Stimulated activated CD8-positive, alpha-beta memory T cell treated with anti-CD3 and anti-CD28 coated beads, Interleukin-15, amount 100 ng/mL, for 24 hours (primary cell): ENCODE results near the gene CCDC80.

Experiments used
- DNase-seq: peaks from one replicate; pipeline ENCODE4 v3.0.0-alpha.2; 2020; ENCODE audit warnings: low read depth

CCDC80 gene

DNA sequence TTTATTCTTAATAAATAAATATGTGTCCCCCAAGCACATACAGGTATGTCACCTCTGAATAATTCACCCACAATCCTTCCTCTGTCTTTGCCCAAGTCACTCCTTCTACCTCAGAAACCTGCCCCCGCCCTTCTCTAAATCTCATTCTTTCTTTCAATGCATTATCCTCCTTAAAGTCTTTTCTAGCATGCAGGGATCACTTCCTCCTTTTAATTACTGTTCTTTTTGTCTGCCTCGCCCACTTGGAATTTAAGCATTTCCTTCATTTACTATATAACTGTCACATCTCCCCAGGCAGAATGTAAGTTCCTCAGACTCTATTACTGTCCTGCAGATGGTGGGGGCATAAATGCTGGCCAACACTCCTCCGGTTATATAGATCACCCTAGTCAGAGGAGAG lies 7.8 kb downstream of the CCDC80 start:
- no peak for DNase-seq

DNA sequence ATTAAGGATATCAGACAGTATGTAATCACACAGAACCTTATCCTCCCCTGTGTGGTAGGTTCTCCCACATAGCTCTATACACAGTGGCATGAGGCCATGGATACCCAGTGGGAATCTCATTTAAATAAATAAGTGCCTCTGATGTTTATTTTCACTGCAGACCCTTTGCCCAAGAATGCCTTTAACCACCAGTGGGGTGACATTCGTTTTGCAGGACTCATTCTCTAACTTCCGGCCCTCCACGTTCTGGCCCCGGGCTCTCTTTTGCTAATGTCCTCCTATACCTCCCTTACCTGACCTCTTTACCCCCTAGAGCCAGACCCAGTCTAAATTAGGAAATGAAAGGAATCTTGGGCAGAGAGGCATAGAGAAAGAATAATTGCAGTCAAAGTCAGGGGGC lies 8.3 kb downstream of the CCDC80 start:
- no peak for DNase-seq

DNA sequence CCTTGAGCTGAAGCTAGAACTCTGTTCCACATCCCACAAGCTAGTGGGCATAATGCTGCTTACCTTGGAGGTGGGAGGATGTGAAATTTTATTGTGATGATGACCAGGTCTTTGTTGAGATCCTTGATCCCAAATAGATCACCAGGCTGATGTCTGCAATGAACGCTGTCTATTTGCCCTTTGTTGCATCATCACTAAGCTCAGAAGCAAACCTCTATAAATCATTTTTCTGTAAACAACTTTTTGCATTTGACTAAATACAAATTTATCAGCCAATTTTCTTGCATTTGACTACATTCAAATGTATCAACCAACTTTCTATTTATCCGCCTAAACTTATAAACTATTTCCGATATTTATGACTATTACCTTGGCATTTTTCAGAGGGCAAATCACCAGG lies 9.7 kb downstream of the CCDC80 start:
- DNase-seq: no peak

DNA sequence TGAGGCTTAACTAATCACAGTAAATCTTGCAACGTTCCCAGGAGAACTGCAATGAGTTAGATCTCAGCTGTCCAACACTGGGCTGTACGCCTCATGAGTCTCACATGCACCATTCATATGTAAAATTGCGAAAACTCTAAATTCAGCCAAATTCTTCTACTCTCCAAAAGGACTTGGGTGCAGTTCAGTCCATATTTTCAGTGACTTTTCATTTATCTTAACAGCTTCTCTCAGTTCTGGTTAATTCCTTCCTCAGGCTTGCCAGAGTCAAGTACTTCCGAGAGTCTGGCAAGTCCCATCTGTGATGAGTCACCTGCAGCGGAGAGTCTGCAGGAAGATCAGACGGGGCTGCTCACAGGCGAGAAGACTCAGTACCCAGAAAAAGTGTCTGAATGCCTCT lies 11.5 kb downstream of the CCDC80 start:
- no peak for DNase-seq

DNA sequence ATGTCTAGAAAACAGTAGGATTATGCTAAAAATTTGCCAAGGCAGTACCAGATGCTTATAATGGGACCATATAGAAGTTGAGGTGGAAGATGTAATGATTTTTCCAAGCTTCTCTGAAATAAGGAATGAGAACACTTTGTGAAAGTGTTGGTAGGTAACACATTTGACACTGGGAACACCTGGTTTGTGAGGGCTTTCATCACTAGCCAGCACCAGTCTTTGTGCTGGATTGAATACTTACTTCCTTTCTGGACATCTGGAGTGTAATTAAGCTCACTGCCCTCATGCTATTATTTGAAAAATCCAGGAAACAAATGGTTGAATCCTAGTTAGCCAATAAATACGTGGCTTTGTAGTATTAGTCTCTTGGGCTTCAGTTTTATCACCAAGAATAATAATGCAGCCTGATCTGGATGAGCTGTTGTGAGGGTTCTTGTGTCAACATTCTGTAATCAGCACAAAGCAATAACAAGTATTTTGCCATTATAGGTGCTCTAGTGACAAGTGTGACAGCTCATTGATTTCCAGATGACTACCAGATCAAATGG lies 12.9 kb downstream of the CCDC80 start:
- no peak for DNase-seq

DNA sequence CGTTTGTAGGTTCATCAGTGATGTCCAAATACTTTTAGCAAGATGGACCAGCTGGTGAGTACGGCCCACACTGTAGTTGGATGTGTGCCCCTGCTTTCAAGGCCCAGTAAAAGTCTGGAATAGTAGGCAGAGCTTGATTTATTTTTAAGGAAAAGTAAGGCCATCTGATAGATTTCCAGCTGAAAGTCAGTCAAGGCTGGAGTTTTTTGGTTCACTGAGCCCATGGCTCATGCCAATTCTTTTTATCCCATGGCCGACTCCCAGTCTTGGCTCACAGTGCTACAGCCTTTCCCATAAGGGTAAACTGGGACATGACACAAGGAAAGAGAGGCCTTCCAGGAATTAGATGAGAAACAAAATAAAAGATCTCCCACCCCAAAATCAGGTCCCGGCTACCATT lies 13.5 kb downstream of the CCDC80 start:
- DNase-seq: no peak

DNA sequence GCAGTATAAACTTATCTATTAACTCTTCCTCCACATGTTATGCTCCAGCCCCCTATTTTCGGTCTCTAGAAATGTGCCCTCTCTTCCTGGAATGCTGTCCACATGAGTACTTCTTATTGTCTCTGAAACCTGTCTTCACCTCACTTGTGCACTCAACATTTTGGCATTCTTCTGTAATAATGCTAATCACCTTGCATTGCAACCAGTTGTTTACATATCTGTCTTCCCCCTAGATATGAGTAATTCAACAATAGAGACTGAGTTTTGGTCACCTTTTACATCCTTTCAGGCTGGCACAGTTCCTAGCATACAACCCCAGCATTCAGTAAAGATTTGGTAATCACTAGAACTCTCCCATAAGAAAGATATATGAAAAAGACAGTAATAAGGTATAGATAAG lies 17.2 kb downstream of the CCDC80 start:
- no peak for DNase-seq

DNA sequence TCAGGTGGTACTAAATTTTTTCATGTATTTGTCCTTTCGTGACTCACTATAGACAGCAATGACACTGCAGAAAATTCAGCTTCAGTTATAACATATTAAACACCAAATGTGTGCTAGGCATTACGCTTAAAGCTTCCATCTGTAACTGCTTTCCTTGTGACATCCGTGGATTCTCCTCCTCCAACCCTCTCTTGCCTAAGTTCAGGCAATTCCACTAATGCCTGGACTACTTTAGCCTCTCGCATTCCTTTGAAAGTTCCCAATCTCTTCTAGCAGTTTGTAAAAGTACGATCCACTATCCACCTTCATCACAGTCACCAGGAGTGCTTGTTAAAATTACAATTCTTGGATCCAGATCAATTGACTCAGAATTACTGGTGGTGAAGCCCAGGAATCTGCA lies 17.7 kb downstream of the CCDC80 start:
- no peak for DNase-seq

DNA sequence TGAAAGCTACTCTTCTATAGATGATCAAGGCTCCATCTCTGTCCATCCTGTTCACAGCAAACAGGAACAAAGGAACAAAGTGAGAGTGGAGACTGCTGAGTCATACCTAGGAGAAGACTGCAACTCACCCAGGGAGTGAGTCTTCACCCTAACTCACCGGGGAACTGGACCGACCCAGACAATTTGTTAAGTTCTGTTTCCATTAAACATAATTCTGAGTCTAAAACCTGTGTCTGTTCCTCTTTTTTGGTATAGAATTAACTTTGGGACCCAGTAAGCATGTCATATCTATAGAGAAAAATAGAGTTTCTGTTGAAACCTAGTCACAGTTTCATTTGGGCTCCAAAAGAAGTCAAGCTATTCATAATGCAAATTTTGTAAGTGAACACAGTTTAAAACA lies 21.6 kb downstream of the CCDC80 start:
- DNase-seq: no peak

DNA sequence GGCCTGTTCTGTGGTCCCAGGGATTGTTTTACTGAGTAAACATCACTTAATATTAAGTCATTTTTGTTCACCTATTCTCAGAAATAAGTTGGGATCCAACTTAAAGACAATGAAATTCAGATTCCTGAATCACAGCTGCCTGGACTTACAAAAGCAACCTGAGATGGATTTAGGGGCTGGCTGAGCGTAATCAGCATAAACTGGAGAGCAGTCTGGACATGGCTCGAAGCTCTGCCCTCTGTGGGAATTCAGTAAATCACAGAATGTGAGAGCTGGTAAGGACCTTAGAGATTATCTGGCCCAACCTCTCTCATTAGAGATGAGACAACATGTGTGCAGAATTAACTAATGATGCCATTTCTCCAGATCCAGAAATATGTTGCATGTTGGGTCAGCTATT lies 23.7 kb downstream of the CCDC80 start:
- no peak for DNase-seq

DNA sequence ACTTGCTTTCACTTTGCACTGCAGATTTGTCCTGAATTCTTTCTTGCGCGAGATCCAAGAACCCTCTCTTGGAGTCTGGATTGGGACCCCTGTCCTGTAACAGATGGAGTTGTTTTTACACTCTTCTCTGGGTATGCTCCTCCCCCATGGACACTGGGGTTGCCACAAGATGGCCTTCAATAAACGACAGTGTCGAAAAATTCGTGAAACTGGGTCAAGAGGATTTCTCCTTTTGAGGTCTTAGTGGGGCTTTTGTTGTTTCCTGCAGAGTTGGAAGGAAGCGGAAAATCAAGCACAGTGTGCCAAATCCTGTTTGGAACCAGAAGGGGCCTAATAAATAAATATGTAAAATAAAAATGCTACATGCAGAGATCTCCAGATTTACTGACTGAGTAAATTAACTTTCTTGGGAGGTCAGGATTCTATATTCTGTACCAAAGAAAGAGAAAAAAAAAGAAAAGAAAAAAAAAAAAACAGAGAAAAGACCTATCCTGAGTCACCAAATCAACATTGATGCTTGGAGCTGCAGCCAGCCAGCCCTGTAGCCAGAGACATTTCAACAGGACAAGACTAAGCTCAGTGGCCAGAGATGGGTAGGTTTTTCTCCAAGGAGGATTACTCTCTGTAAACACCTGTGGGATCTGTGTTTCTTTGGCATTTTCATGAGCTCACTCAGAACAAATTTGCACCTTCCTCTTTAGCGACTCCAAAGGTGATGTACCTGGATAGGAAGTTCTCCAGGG lies 24.8 kb downstream of the CCDC80 start:
- DNase-seq: no peak

DNA sequence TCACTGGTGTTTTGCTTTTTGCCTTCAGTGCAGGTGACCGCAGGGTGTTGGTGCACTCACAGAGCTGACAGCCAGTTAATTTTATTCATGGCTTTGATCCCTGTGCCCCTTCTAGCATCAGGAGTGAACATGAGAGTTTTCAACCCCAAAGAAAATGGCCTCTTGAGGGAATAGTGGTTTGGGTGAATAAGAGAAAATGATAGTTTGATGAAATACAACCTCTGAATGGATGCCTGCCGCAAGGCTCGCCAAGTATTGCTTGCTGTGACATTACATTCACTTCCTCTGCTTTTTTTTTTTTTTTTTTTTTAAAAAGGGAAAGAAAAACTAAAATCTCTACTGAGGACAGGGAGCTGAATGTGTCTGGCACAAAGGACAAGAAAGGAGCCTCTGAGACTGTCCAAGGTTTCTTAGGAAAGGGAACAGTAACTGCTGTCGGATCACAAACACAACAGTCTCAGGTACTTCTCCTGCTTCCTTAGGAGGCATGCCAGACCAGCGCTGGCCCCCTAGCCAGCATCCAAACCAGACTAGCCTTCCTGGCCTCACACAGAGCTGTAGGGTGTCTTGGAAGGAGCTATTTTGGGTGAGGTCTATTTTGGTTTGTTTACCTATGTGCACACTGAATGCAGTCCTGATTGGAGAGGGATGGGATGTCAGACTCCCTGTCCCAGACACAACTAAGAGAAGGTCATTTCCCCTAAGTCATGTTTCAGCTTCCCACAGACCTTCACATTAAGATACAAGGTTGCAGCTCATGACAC lies 29.0 kb downstream of the CCDC80 start:
- no peak for DNase-seq

DNA sequence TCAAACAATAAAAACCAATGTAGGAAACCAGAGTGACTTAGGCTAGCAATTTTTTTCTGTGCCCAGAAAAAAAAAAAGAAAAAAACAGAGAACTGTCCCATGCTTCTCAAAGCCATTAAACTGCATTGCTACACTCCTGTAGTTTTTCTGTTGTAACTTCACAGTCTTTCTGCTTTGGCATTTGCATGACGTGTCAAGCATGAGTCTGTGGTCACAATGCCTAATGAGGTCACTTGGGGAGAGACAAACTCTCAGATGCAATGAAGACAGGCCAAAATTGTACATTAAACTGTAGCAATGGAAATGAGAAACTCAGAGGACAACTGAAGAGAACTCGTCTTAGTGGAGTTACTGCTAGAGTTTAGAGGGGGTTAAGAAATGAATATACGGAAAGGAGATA lies 30.8 kb downstream of the CCDC80 start:
- DNase-seq: no peak

DNA sequence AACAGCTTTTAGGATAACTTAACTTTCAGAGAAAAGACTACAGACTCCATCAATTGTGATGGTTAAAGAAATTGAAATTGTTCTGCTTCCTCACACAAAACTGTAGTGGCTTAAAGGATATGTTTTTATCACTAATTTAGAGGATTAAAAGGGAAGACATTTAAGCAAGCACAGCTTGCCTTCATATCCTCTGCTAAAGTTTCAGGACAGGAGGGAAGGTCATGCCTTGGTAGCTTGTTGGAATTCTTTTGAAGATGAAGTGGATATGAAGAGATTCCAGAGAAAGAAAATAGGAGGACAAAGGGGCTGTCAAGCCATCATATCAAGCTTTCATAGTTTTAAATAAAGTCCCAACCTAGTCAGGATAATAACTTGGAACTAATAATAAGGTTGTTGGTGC lies 33.1 kb downstream of the CCDC80 start:
- no peak for DNase-seq

DNA sequence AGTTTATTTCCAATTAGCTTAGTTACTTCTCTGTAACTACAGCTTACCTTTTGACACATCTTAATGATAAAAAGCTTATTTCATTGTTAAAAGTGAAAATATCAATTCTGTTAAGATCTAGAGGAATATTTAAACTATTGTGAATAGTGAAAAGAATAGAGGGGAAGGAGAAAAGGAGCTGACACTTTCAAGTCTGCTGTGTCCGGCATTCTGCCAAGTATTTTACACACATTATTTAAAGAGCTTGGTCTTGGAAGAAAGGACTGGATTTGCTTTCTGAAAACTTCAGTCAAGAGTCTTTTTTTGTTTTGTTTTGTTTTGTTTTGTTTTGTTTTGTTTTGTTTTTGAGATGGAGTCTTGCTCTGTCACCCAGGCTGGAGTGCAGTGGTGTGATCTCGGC lies 34.8 kb downstream of the CCDC80 start:
- no peak for DNase-seq

DNA sequence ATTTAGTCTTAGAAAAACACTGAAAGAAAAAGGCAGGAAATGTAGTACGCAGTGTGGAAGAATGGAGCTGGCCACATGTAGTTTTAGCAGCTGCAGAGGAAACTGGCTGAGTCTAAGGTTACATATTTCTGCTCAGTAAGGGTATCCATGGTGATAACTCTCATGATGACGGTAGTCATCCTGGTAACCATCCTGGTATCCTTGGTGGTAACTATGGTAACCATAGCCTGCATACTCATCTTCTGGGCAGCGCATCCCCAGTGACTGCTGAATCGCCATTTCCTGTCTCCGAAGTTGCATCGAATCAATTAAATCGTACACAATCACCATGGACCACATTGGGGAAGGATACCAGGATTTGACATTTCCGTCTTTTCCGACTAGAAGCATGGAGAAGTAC lies 35.7 kb downstream of the CCDC80 start:
- no peak for DNase-seq

DNA sequence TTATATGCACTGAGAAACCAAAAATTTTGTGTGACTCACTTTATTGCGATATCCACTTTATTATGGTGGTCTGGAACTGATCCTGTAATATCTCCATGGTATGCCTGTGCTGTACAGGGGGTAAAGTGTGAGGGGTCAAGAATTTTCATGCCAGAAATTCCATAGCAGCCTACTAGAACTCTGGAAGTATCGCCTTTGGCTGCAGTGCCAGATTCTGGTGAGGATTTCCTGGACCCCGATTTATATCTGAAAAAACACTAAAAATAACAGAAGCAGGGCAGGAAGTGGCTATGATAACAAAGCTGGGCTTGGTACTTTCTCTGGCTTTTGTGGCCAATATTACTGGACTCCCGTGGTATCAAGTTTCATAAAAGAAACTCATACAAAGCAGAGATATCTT lies 36.4 kb downstream of the CCDC80 start:
- DNase-seq: no peak

DNA sequence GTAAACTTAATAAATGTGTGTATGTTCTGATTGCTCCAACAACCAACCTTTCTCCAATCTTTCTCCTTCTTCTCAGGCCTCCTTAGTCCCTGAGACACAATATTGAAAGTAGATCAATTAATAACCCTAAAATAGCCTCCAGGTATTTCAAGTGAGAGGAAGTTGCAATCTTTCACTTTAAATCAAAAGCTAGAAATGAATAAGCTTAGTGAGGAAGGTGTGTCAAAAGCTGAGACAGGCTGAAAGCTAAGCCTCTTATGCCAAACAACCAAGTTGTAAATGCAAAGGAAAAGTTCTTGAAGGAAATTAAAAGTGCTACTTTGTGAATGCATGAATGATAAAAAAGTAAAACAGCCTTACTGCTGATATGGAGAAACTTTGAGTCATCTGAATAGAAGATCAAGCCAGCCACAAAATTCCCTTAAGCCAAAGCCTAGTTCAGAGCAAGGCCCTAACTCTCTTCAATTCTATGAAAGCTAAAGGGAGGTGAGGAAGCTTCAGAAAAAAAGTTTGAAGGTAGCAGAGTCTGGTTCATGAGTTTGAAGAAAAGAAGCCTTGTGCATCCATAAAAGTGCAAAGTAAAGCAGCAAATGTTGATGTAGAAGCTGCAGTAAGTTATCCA lies 38.6 kb downstream of the CCDC80 start:
- no peak for DNase-seq

DNA sequence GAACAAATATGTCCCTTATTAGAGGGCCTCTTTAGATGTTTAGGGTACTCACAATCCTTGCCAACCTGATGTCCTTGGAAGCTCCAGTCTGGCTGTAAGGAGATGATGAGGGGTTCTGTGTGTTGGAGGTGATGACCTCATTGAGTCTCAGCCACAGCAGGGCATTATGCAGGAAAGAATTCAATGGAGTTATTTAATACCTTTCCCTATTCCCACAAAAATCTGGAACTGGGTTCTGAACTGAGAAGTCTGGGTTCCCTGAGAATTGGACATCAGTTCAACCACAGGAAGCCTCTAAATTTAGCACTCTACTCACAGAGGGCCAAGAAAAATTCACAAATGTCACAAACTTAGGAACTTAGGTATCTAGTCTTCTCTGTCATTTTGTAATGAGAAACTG lies 42.2 kb downstream of the CCDC80 start:
- no peak for DNase-seq

DNA sequence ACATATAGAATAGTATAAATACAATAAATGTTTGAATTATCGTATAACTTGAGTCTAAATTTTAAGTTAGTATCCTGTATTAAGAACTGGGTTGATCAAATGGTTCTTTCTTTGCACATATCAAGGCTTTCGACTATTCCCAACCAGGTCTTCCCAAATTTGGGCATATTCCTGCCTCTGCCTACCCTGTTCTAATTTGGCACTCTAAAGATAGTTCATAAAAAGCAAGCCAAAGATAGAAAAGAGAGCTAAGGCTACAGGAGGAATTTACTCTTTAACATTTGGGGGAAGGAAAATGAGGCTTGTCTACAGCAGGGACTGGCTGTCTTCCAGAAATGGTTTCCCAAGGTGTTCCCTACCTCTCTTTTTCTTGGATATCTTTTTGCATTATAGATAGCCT lies 43.0 kb downstream of the CCDC80 start:
- no peak for DNase-seq

DNA sequence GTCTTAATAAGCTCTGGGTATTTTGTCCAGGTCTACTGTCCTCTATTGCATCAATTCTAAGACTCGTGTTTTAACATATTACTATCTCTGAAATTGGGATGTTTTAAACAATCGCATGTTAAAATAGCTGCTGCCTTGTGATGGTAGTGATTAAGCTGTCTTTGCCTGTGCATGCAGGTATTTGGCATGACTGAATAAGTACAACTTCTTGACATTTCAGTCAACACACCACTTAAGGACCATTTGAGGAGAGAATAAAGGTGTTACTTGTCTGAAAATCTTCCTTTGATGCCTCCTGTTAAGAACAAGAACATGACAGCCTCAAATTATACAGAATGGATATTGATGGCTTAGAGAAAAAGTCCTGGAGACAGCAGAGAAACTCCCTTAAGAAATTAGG lies 46.1 kb downstream of the CCDC80 start:
- no peak for DNase-seq

DNA sequence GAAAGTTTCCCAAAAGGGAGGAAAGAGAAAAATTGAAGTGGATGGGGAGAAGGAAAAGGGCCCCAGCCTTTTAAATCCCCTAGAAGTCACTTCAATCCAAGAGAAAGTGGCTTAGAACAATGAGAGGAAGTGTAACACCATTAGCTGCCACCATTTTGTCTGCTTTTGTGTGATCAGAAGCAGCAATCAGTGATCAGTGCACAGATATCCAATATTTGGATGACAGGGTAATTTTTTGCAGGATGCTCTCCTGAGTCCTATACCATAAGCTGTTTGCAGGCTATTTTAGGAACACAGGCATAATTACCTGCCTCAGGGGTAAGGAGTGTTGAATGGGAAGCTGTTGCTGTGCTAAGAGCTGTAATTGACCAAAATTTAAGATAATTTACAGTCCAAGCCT lies 47.7 kb downstream of the CCDC80 start:
- DNase-seq: no peak

DNA sequence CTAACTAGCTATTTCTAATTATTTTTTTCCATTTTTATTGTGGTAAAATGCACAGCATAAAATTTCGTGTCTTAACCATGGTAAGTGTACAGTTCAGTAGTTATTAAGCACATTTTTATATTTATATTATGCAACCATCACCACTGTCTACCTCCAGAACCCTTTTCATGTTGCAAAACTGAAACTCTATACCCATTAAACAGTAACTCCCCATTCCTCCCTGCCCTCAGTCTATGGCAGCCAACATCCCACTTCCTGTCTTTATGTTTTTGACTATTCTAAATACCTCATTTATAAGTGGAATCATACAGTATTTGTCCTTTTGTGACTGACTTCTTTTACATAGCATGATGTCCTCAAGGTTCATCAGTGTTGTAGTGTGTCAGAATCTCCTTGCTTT lies 53.6 kb downstream of the CCDC80 start:
- DNase-seq: no peak
